ENCODE measurements around the gene TMEM151A. TPM values are rescaled to one million over a fixed set of nuclear protein-coding genes. Genes with fewer than 3 reads are reported as not detected.

The TMEM151A gene
- total RNA-seq, 1 experiment from 2014 or later: not detected

DNA sequence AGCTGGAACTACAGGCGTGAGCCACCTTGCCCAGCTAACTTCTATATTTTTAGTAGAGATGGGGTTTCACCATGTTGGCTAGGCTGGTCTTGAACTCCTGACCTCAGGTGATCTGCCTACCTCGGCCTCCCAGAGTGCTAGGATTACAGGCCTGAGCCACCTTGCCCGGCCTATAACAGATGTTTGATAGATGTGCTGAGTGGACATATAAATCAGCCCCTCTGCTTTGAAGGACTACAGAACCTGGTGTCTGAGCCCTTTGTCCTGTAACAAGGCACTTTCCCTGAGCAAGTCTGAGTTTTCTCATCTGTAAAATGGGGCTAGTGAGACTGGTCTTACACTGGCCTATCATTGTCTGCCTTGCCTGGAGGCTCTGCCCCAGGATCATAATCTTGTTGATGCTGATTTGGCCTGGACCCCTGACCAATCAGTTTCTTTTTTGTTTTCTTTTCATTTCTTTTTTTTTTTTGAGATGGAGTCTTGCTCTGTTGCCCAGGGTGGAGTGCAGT, 37.5 kb downstream of the TMEM151A start:
- no peak overlapping the region for H3K4me3 ChIP-seq (ENCODE audit: low read length)
- peaks cover 14% of the 10 kb centered on the region; the same call in 1 of the 2 replicates for H3K36me3 ChIP-seq (ENCODE audit: low read depth, low read length)
- peaks cover 23% of the 10 kb centered on the region for H3K4me1 ChIP-seq (ENCODE audit: insufficient read depth, low read length)
- no peaks in the 10 kb centered on the region for H4K20me1 ChIP-seq (ENCODE audit: low read length)
- H3K9ac ChIP-seq (ENCODE audit: low read length): no peak overlapping the region
- DNase-seq (no peak), ATAC-seq (no peak)
- TF ChIP-seq CTCF (conservative IDR thresholded peaks at IDR 0.05; ENCODE audit: low read depth, low read length) (no peak), EZH2 (IDR thresholded peaks at IDR 0.05; ENCODE audit: low read length, unreplicated experiment) (no peak), EZH2phosphoT487 (IDR thresholded peaks at IDR 0.05; ENCODE audit: borderline replicate concordance, low read length) (no peak)
- H3K79me2 ChIP-seq (ENCODE audit: low read length): no peaks in the 10 kb centered on the region
- ChIA-PET CTCF (interaction anchor here (1.0 to 1.2 kb wide), 2 partner anchors 16 to 57 kb away, joined by 3 to 6 read pairs; no protein-coding TSS in a partner anchor), POLR2A (ENCODE audit: unreplicated experiment) (no interaction called here)
- no peaks in the 10 kb centered on the region for H3F3A ChIP-seq (ENCODE audit: low read length, unreplicated experiment)
- no peaks in the 10 kb centered on the region for H3K9me3 ChIP-seq (ENCODE audit: low read length)
- H3K27me3 ChIP-seq (ENCODE audit: low read length): no peaks in the 10 kb centered on the region
- H3K27ac ChIP-seq (ENCODE audit: low read length): no peak overlapping the region
- intact Hi-C loops (cut with micrococcal nuclease): no loop called here
- no TSS peak for BruUV-seq (replicated peaks)
- no peaks in the 10 kb centered on the region for H3K9me2 ChIP-seq (replicated peaks; ENCODE audit: low read length)
- H2AFZ ChIP-seq (ENCODE audit: low read length): no peak overlapping the region
- no peak overlapping the region for H3K4me2 ChIP-seq (ENCODE audit: low read length)

DNA sequence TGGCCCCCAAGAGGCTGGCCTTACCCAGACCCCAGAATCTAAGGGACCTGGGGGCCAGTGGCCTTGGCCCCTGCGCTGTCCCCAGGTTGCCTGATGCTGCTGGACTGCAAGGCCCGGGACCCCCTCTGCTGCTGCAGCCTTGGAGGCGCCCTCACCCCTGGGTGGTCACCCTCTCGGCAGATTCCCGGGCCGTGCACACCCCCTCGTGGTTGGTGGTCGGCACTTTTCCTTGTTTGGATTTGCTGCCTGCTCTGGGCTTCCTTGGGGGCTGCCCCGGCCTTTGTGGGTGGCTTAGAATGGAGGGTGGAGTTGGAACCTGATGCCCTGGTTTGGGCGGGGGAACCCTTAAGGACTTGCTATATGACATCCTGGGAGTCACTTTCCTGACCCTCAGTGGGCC, 39.2 kb downstream of the TMEM151A start:
- no peaks in the 10 kb centered on the region for H3K27me3 ChIP-seq (ENCODE audit: low read length)
- H3K9me3 ChIP-seq (ENCODE audit: low read length): no peaks in the 10 kb centered on the region
- no peak overlapping the region for H3K27ac ChIP-seq (ENCODE audit: low read length)
- H3K4me3 ChIP-seq (ENCODE audit: low read length): no peak overlapping the region
- intact Hi-C loops (cut with micrococcal nuclease): no loop called here
- H3K9me2 ChIP-seq (replicated peaks; ENCODE audit: low read length): no peaks in the 10 kb centered on the region
- no peaks in the 10 kb centered on the region for H3F3A ChIP-seq (ENCODE audit: low read length, unreplicated experiment)
- BruUV-seq (replicated peaks): no TSS peak
- ATAC-seq (no peak), DNase-seq (no peak)
- no peak overlapping the region for H2AFZ ChIP-seq (ENCODE audit: low read length)
- H4K20me1 ChIP-seq (ENCODE audit: low read length): no peaks in the 10 kb centered on the region
- H3K36me3 ChIP-seq (ENCODE audit: low read depth, low read length): peaks cover 14% of the 10 kb centered on the region; the same call in 1 of the 2 replicates
- POLR2A ChIA-PET (ENCODE audit: unreplicated experiment): no interaction called here
- CTCF ChIA-PET: no interaction called here
- peaks cover 36% of the 10 kb centered on the region for H3K4me1 ChIP-seq (ENCODE audit: insufficient read depth, low read length)
- no peak overlapping the region for H3K4me2 ChIP-seq (ENCODE audit: low read length)
- H3K9ac ChIP-seq (ENCODE audit: low read length): no peak overlapping the region
- TF ChIP-seq EZH2phosphoT487 (IDR thresholded peaks at IDR 0.05; ENCODE audit: borderline replicate concordance, low read length): no peak
- no peak for TF ChIP-seq CTCF (conservative IDR thresholded peaks at IDR 0.05; ENCODE audit: low read depth, low read length)
- no peak for TF ChIP-seq EZH2 (IDR thresholded peaks at IDR 0.05; ENCODE audit: low read length, unreplicated experiment)
- H3K79me2 ChIP-seq (ENCODE audit: low read length): peaks cover 15% of the 10 kb centered on the region

DNA sequence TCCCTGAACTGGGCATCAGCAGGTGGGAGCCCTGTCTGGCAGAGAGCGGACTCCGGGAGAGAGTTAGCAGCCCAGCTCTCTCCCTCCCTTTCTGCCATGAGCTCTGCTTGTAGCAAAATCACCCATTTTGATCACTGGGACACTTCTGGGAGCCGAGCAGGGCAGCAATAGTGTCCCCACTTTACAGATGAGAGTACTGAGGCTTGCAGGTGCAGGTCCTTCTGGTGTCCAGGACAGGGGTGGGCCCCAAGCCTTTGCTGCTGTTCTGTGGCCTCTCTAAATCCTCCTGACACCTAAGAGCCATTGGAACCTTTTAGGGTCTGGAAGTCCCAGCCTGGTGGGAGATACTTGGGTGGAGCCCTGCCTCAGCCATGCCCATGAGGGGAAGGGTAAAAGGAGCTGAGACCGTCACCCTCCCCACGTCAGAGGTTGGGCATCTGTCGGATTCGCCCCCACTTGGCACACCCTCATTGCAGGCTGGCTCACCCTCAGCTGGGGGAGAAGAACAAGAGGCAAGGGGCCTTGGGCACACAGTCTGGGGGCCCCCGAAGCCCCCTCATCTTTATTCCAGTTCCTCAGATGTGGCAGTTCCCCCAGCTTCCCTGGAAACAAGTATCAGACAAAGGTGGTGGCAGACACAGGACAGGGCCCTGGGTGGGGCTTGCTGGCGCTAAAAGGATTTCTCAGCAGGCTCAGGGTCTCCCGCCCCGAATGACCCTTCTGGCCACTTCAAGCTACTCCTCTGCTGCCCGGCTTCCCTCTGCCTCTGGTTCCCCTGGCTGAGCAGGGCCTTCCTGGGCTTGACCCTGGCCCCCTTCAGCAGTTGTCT, 40.1 kb downstream of the TMEM151A start:
- no peak for DNase-seq
- intact Hi-C loops (cut with micrococcal nuclease): no loop called here
- ChIA-PET POLR2A (ENCODE audit: unreplicated experiment) (no interaction called here), CTCF (no interaction called here)
- Histone ChIP-seq H3K9me2 (replicated peaks; ENCODE audit: low read length) (no peaks in the 10 kb centered on the region), H3K4me3 (ENCODE audit: low read length) (no peak overlapping the region), H3K27me3 (ENCODE audit: low read length) (no peaks in the 10 kb centered on the region), H3K79me2 (ENCODE audit: low read length) (peaks cover 17% of the 10 kb centered on the region), H4K20me1 (ENCODE audit: low read length) (no peaks in the 10 kb centered on the region), H3K27ac (ENCODE audit: low read length) (no peak overlapping the region), H3K36me3 (ENCODE audit: low read depth, low read length) (peaks cover 14% of the 10 kb centered on the region; the same call in 1 of the 2 replicates), H2AFZ (ENCODE audit: low read length) (no peak overlapping the region), H3K4me2 (ENCODE audit: low read length) (no peak overlapping the region), H3K4me1 (ENCODE audit: insufficient read depth, low read length) (peaks cover 40% of the 10 kb centered on the region), H3K9ac (ENCODE audit: low read length) (no peak overlapping the region), H3K9me3 (ENCODE audit: low read length) (no peaks in the 10 kb centered on the region), H3F3A (ENCODE audit: low read length, unreplicated experiment) (no peaks in the 10 kb centered on the region)
- BruUV-seq (replicated peaks): no TSS peak
- no peak for TF ChIP-seq EZH2 (IDR thresholded peaks at IDR 0.05; ENCODE audit: low read length, unreplicated experiment)
- no peak for TF ChIP-seq EZH2phosphoT487 (IDR thresholded peaks at IDR 0.05; ENCODE audit: borderline replicate concordance, low read length)
- no peak for TF ChIP-seq CTCF (conservative IDR thresholded peaks at IDR 0.05; ENCODE audit: low read depth, low read length)
- no peak for ATAC-seq

All from PC-3 (cell line).